ENCODE results near the gene SLC35B2.

GRCh38 chr6:44272999-44273566 is 15.8 kb upstream of the SLC35B2 start:
- TF ChIP-seq EZH2phosphoT487 (IDR thresholded peaks at IDR 0.05; ENCODE audit: borderline replicate concordance, low read length) (no peak), CTCF (conservative IDR thresholded peaks at IDR 0.05; ENCODE audit: low read depth, low read length) (no peak), EZH2 (IDR thresholded peaks at IDR 0.05; ENCODE audit: low read length, unreplicated experiment) (no peak)
